Activated T-helper 2 cell treated with anti-CD3 and anti-CD28 coated beads, Interferon-gamma antibody, Interleukin-2, Interleukin-4, amounts not matched to agents 10 μg/mL and 5 μg/mL and 100 μg/mL, durations not matched to agents 14 hours and 24 hours and 36 hours (primary cell): ENCODE measurements around the gene TANC2. TPM values are rescaled to one million over a fixed set of nuclear protein-coding genes. Genes with fewer than 3 reads are reported as not detected.

ENCODE experiments used
- DNase-seq: peaks from one replicate; pipeline ENCODE4 v3.0.0; 2021; ENCODE audit warnings: low spot score
- H3K27ac Mint-ChIP-seq: one replicate; pipeline ENCODE4 v1.8.0; 2021; ENCODE audit warnings: mixed read lengths
- H3K27me3 Mint-ChIP-seq: one replicate; pipeline ENCODE4 v1.8.0; 2021; ENCODE audit warnings: low read depth, mixed read lengths
- H3K36me3 Mint-ChIP-seq: one replicate; pipeline ENCODE4 v1.8.0; 2021; ENCODE audit warnings: low read depth, mixed read lengths
- H3K4me1 Mint-ChIP-seq: one replicate; pipeline ENCODE4 v1.8.0; 2021; ENCODE audit warnings: low read depth, mixed read lengths
- H3K4me3 Mint-ChIP-seq: one replicate; pipeline ENCODE4 v1.8.0; 2021; ENCODE audit warnings: low read depth, mild to moderate bottlenecking, moderate library complexity, mixed read lengths
- H3K9me3 Mint-ChIP-seq: one replicate; pipeline ENCODE4 v1.8.0; 2021; ENCODE audit warnings: mixed read lengths
- intact Hi-C: fragments of 100-400 bp; cut with micrococcal nuclease; formaldehyde crosslinking; loops from one replicate; pipeline ENCODE4 v1.15.1; 2023
- total RNA-seq: library from RNA; stranded (reverse); gene quantifications from 2 replicates; pipeline ENCODE4 v1.2.3, GENCODE V29; 2022

TANC2 gene
- total RNA-seq, 1 donor from 2014 or later: 1.7 TPM

- intact Hi-C loops: loop anchor here (2.0 kb wide), 1 partner anchor 411 kb away; no protein-coding TSS in a partner anchor
- DNase-seq: no peak
- Mint-ChIP-seq H3K27ac (no peak overlapping the region), H3K36me3 (no peaks in the 10 kb centered on the region), H3K4me3 (no peak overlapping the region), H3K27me3 (peaks cover 2% of the 10 kb centered on the region), H3K9me3 (no peaks in the 10 kb centered on the region), H3K4me1 (no peaks in the 10 kb centered on the region)
Observed at GRCh38 chr17:62995377-62995885, 29.4 kb downstream of the TANC2 start.

- no peaks in the 10 kb centered on the region for H3K36me3 Mint-ChIP-seq
- H3K4me1 Mint-ChIP-seq: no peaks in the 10 kb centered on the region
- intact Hi-C loops: no loop called here
- no peak for DNase-seq
- no peaks in the 10 kb centered on the region for H3K9me3 Mint-ChIP-seq
- peaks cover 2% of the 10 kb centered on the region for H3K27me3 Mint-ChIP-seq
- H3K4me3 Mint-ChIP-seq: no peak overlapping the region
- no peak overlapping the region for H3K27ac Mint-ChIP-seq
Observed at GRCh38 chr17:62996221-62996620, 30.2 kb downstream of the TANC2 start.

- Mint-ChIP-seq H3K9me3 (no peaks in the 10 kb centered on the region), H3K27me3 (no peaks in the 10 kb centered on the region), H3K4me3 (no peak overlapping the region), H3K36me3 (no peaks in the 10 kb centered on the region), H3K27ac (no peak overlapping the region), H3K4me1 (no peaks in the 10 kb centered on the region)
- DNase-seq: no peak
- intact Hi-C loops: no loop called here
Observed at GRCh38 chr17:62998166-62998565, 32.1 kb downstream of the TANC2 start.

GRCh38 chr17:62998665-62999393 is 32.8 kb downstream of the TANC2 start:
- Mint-ChIP-seq H3K27me3 (no peaks in the 10 kb centered on the region), H3K36me3 (no peaks in the 10 kb centered on the region), H3K27ac (no peak overlapping the region), H3K4me1 (no peaks in the 10 kb centered on the region), H3K4me3 (no peak overlapping the region), H3K9me3 (no peaks in the 10 kb centered on the region)
- intact Hi-C loops: no loop called here
- DNase-seq: no peak

GRCh38 chr17:62999736-63000135 is 33.7 kb downstream of the TANC2 start:
- DNase-seq: no peak
- Mint-ChIP-seq H3K9me3 (no peaks in the 10 kb centered on the region), H3K36me3 (no peaks in the 10 kb centered on the region), H3K4me1 (no peaks in the 10 kb centered on the region), H3K27ac (no peak overlapping the region), H3K4me3 (no peak overlapping the region), H3K27me3 (no peaks in the 10 kb centered on the region)
- intact Hi-C loops: no loop called here

GRCh38 chr17:63001689-63002394 is 35.8 kb downstream of the TANC2 start:
- peaks cover 2% of the 10 kb centered on the region for H3K27me3 Mint-ChIP-seq
- H3K9me3 Mint-ChIP-seq: no peaks in the 10 kb centered on the region
- no peaks in the 10 kb centered on the region for H3K36me3 Mint-ChIP-seq
- intact Hi-C loops: no loop called here
- DNase-seq: no peak
- H3K27ac Mint-ChIP-seq: no peak overlapping the region
- H3K4me1 Mint-ChIP-seq: peaks cover 1% of the 10 kb centered on the region
- H3K4me3 Mint-ChIP-seq: no peak overlapping the region

- Mint-ChIP-seq H3K4me1 (peaks cover 1% of the 10 kb centered on the region), H3K4me3 (no peak overlapping the region), H3K27ac (no peak overlapping the region), H3K36me3 (no peaks in the 10 kb centered on the region), H3K27me3 (peaks cover 2% of the 10 kb centered on the region), H3K9me3 (no peaks in the 10 kb centered on the region)
- intact Hi-C loops: no loop called here
- no peak for DNase-seq
Observed at GRCh38 chr17:63002625-63003024, 36.6 kb downstream of the TANC2 start.

- no peak for DNase-seq
- no peaks in the 10 kb centered on the region for H3K4me1 Mint-ChIP-seq
- no peaks in the 10 kb centered on the region for H3K9me3 Mint-ChIP-seq
- H3K4me3 Mint-ChIP-seq: no peak overlapping the region
- H3K27me3 Mint-ChIP-seq: peaks cover 4% of the 10 kb centered on the region
- H3K27ac Mint-ChIP-seq: no peak overlapping the region
- no peaks in the 10 kb centered on the region for H3K36me3 Mint-ChIP-seq
- intact Hi-C loops: no loop called here
Observed at GRCh38 chr17:63015824-63016223, 49.8 kb downstream of the TANC2 start.

Other genes with a start within 250 kb of the TANC2 start
- not detected in 2 replicates for gene MARCHF10, start 157.9 kb upstream of the TANC2 start, total RNA-seq